DND-41 (cell line): ENCODE measurements around the gene UBE2Q2.

ENCODE experiments used
- CTCF ChIP-seq: IDR thresholded peaks from 2 replicates; pipeline ENCODE4 v1.5.1; 2012; ENCODE audit warnings: borderline replicate concordance, low read length, moderate library complexity, mild to moderate bottlenecking; ENCODE audit not compliant: poor library complexity, severe bottlenecking; ENCODE audit errors: extremely low read depth
- EZH2 ChIP-seq: IDR thresholded peaks from 3 replicates; pipeline ENCODE4 v1.6.1; 2012; ENCODE audit warnings: borderline replicate concordance, low read depth, mild to moderate bottlenecking, moderate library complexity, low read length, inconsistent platforms; ENCODE audit not compliant: severe bottlenecking

GRCh38 chr15:75924576-75924975 is 81.3 kb downstream of the UBE2Q2 start:
- TF ChIP-seq CTCF (no peak), EZH2 (no peak)
